ENCODE measurements around the gene PRDM10. TPM values are rescaled to one million over a fixed set of nuclear protein-coding genes. Genes with fewer than 3 reads are reported as not detected.

PRDM10 gene
- total and polyA plus RNA-seq, 10 of the 15 experiments (the other 5 are each of a cell fraction or from before 2014, with no cell fraction given) = 0.93 to 6.2 (median 4.1) TPM

- TF ChIP-seq FOS (IDR thresholded peaks at IDR 0.05; ENCODE audit: borderline replicate concordance, extremely low read depth, insufficient read length) = no peak
- TF ChIP-seq NFYA (IDR thresholded peaks at IDR 0.05; ENCODE audit: borderline replicate concordance, low read depth, low read length) = no peak
- 0 out of 2 replicates have a peak, but pooled peaks have one; percentile 30 for TF ChIP-seq RCOR1 (conservative IDR thresholded peaks at IDR 0.05; ENCODE audit: low read depth, low read length)
- peak; percentile 92 for TF ChIP-seq RUNX3 (IDR thresholded peaks at IDR 0.05; ENCODE audit: low read length)
- TF ChIP-seq RAD21 (IDR thresholded peaks at IDR 0.05; ENCODE audit: insufficient read depth, low read depth, low read length) = no peak
- TF ChIP-seq CHD2 (IDR thresholded peaks at IDR 0.05; ENCODE audit: borderline replicate concordance, low read depth, low read length) = no peak
- TF ChIP-seq BCLAF1 (IDR thresholded peaks at IDR 0.05) = no peak
- no peak for TF ChIP-seq SREBF1 (IDR thresholded peaks at IDR 0.05; ENCODE audit: low read length)
- no peak for TF ChIP-seq CHD4 (IDR thresholded peaks at IDR 0.05)
- peak; percentile 97 for TF ChIP-seq ZNF217 (IDR thresholded peaks at IDR 0.05)
- no peak for TF ChIP-seq RB1 (IDR thresholded peaks at IDR 0.05; ENCODE audit: borderline replicate concordance)
- TF ChIP-seq, protein P1, sequence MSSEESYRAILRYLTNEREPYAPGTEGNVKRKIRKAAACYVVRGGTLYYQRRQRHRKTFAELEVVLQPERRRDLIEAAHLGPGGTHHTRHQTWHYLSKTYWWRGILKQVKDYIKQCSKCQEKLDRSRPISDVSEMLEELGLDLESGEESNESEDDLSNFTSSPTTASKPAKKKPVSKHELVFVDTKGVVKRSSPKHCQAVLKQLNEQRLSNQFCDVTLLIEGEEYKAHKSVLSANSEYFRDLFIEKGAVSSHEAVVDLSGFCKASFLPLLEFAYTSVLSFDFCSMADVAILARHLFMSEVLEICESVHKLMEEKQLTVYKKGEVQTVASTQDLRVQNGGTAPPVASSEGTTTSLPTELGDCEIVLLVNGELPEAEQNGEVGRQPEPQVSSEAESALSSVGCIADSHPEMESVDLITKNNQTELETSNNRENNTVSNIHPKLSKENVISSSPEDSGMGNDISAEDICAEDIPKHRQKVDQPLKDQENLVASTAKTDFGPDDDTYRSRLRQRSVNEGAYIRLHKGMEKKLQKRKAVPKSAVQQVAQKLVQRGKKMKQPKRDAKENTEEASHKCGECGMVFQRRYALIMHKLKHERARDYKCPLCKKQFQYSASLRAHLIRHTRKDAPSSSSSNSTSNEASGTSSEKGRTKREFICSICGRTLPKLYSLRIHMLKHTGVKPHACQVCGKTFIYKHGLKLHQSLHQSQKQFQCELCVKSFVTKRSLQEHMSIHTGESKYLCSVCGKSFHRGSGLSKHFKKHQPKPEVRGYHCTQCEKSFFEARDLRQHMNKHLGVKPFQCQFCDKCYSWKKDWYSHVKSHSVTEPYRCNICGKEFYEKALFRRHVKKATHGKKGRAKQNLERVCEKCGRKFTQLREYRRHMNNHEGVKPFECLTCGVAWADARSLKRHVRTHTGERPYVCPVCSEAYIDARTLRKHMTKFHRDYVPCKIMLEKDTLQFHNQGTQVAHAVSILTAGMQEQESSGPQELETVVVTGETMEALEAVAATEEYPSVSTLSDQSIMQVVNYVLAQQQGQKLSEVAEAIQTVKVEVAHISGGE (CRISPR knock-in tag; IDR thresholded peaks at IDR 0.05) = no peak
- TF ChIP-seq SIN3A (IDR thresholded peaks at IDR 0.05; ENCODE audit: low read depth, low read length) = no peak
- no peak for TF ChIP-seq MYB (IDR thresholded peaks at IDR 0.05; ENCODE audit: borderline replicate concordance, low read depth, low read length)
- no peak for TF ChIP-seq PKNOX1 (IDR thresholded peaks at IDR 0.05)
- no peak for TF ChIP-seq YY1 (IDR thresholded peaks at IDR 0.05; ENCODE audit: low read depth, low read length)
- no peak for TF ChIP-seq ETV6 (conservative IDR thresholded peaks at IDR 0.05 in 1 of 2, IDR thresholded peaks at IDR 0.05 in 1 of 2; ENCODE audit: borderline replicate concordance in 1 of 2, low read depth in 1 of 2)
- TF ChIP-seq, protein P2, sequence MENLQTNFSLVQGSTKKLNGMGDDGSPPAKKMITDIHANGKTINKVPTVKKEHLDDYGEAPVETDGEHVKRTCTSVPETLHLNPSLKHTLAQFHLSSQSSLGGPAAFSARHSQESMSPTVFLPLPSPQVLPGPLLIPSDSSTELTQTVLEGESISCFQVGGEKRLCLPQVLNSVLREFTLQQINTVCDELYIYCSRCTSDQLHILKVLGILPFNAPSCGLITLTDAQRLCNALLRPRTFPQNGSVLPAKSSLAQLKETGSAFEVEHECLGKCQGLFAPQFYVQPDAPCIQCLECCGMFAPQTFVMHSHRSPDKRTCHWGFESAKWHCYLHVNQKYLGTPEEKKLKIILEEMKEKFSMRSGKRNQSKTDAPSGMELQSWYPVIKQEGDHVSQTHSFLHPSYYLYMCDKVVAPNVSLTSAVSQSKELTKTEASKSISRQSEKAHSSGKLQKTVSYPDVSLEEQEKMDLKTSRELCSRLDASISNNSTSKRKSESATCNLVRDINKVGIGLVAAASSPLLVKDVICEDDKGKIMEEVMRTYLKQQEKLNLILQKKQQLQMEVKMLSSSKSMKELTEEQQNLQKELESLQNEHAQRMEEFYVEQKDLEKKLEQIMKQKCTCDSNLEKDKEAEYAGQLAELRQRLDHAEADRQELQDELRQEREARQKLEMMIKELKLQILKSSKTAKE (IDR thresholded peaks at IDR 0.05; ENCODE audit: low read depth, poor library complexity, severe bottlenecking) = peak; percentile 38
- TF ChIP-seq SPI1 (IDR thresholded peaks at IDR 0.05; ENCODE audit: borderline replicate concordance, insufficient read depth, low read depth, low read length) = no peak
These were observed 42.1 kb downstream of the PRDM10 start (continued) for GRCh38 chr11:129960216-129961214.

All from GM12878 (cell line).